ENCODE measurements around the gene NPAS1. TPM values are rescaled to one million over a fixed set of nuclear protein-coding genes. Genes with fewer than 3 reads are reported as not detected.

Gene NPAS1
- total and polyA plus RNA-seq, 2 of the 13 experiments (the other 11 are each of a cell fraction or from before 2014, with no cell fraction given): 0.35 to 2.9 TPM

GRCh38 chr19:46984077-46985010, 35.3 kb upstream of the NPAS1 start (continued):
- TF ChIP-seq, protein P1, sequence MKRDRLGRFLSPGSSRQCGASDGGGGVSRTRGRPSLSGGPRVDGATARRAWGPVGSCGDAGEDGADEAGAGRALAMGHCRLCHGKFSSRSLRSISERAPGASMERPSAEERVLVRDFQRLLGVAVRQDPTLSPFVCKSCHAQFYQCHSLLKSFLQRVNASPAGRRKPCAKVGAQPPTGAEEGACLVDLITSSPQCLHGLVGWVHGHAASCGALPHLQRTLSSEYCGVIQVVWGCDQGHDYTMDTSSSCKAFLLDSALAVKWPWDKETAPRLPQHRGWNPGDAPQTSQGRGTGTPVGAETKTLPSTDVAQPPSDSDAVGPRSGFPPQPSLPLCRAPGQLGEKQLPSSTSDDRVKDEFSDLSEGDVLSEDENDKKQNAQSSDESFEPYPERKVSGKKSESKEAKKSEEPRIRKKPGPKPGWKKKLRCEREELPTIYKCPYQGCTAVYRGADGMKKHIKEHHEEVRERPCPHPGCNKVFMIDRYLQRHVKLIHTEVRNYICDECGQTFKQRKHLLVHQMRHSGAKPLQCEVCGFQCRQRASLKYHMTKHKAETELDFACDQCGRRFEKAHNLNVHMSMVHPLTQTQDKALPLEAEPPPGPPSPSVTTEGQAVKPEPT (CRISPR knock-in tag; IDR thresholded peaks at IDR 0.05; ENCODE audit: low read depth): 0 out of 2 replicates have a peak, but pooled peaks have one; percentile 62
- no peak for TF ChIP-seq GPBP1L1 (CRISPR knock-in tag; IDR thresholded peaks at IDR 0.05)
- TF ChIP-seq ZNF639 (CRISPR knock-in tag; conservative IDR thresholded peaks at IDR 0.05): peak; percentile 76
- no peak for TF ChIP-seq ETV6 (CRISPR knock-in tag; conservative IDR thresholded peaks at IDR 0.05)
- TF ChIP-seq RXRA (CRISPR knock-in tag; IDR thresholded peaks at IDR 0.05): peak; percentile 74
- TF ChIP-seq TCF12 (IDR thresholded peaks at IDR 0.05): no peak
- TF ChIP-seq TCF12 (CRISPR knock-in tag; IDR thresholded peaks at IDR 0.05): 0 out of 2 replicates have a peak, but pooled peaks have one; percentile 60
- TF ChIP-seq CHD2 (IDR thresholded peaks at IDR 0.05; ENCODE audit: low read depth, low read length): no peak
- TF ChIP-seq RAD51 (IDR thresholded peaks at IDR 0.05; ENCODE audit: borderline replicate concordance): no peak
- no peak for TF ChIP-seq ZNF737 (CRISPR knock-in tag; IDR thresholded peaks at IDR 0.05; ENCODE audit: borderline replicate concordance)
- peak; percentile 49; the same call in 1 of the 2 replicates for TF ChIP-seq ZSCAN29 (CRISPR knock-in tag; conservative IDR thresholded peaks at IDR 0.05)
- TF ChIP-seq TP53 (CRISPR knock-in tag; conservative IDR thresholded peaks at IDR 0.05): no peak; the same call in 1 of the 2 replicates
- peak; percentile 70; the same call in 1 of the 2 replicates for TF ChIP-seq HOXA9 (CRISPR knock-in tag; IDR thresholded peaks at IDR 0.05; ENCODE audit: borderline replicate concordance)
- TF ChIP-seq ZNF709 (CRISPR knock-in tag; IDR thresholded peaks at IDR 0.05): 0 out of 2 replicates have a peak, but pooled peaks have one; percentile 14
- peak; percentile 97 for TF ChIP-seq CEBPG (CRISPR knock-in tag; IDR thresholded peaks at IDR 0.05)
- peak; percentile 60; the same call in 1 of the 2 replicates for TF ChIP-seq SP5 (CRISPR knock-in tag; IDR thresholded peaks at IDR 0.05; ENCODE audit: borderline replicate concordance, low read depth)
- TF ChIP-seq NR2F2 (IDR thresholded peaks at IDR 0.05; ENCODE audit: borderline replicate concordance, low read depth): no peak; the same call in 1 of the 2 replicates
- peak; percentile 73 for TF ChIP-seq TEAD3 (CRISPR knock-in tag; optimal IDR thresholded peaks at IDR 0.05; ENCODE audit: borderline replicate concordance)
- TF ChIP-seq ZNF788 (CRISPR knock-in tag; IDR thresholded peaks at IDR 0.05; ENCODE audit: borderline replicate concordance): peak; percentile 64; the same call in 1 of the 2 replicates
- TF ChIP-seq, protein P2, sequence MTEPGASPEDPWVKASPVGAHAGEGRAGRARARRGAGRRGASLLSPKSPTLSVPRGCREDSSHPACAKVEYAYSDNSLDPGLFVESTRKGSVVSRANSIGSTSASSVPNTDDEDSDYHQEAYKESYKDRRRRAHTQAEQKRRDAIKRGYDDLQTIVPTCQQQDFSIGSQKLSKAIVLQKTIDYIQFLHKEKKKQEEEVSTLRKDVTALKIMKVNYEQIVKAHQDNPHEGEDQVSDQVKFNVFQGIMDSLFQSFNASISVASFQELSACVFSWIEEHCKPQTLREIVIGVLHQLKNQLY (CRISPR knock-in tag; IDR thresholded peaks at IDR 0.05): peak; percentile 92
- peak; percentile 61 for TF ChIP-seq NFKB2 (CRISPR knock-in tag; IDR thresholded peaks at IDR 0.05; ENCODE audit: borderline replicate concordance)
- no peak for TF ChIP-seq ZNF570 (CRISPR knock-in tag; IDR thresholded peaks at IDR 0.05; ENCODE audit: borderline replicate concordance)
- TF ChIP-seq ZNF724P (CRISPR knock-in tag; IDR thresholded peaks at IDR 0.05; ENCODE audit: borderline replicate concordance): no peak
- peak; percentile 93 for TF ChIP-seq ESRRA (CRISPR knock-in tag; IDR thresholded peaks at IDR 0.05; ENCODE audit: low read depth)
- TF ChIP-seq ZNF547 (CRISPR knock-in tag; IDR thresholded peaks at IDR 0.05): no peak; the same call in 1 of the 2 replicates
- TF ChIP-seq ZNF451 (CRISPR knock-in tag; IDR thresholded peaks at IDR 0.05): no peak
